Ishikawa (cell line): Measurements from ENCODE around the gene THADA.

ENCODE experiments used
- CEBPB ChIP-seq: IDR thresholded peaks from 2 replicates; pipeline ENCODE4 v1.6.1; 2012
- CREB1 ChIP-seq: IDR thresholded peaks from 2 replicates; pipeline ENCODE4 v1.6.1; 2012; ENCODE audit warnings: low read depth
- EGR1 ChIP-seq: IDR thresholded peaks from 2 replicates; pipeline ENCODE4 v1.6.1; 2012
- EP300 ChIP-seq: IDR thresholded peaks from 2 replicates; pipeline ENCODE4 v1.6.1; 2012; ENCODE audit warnings: borderline replicate concordance
- FOXM1 ChIP-seq: IDR thresholded peaks from 2 replicates; pipeline ENCODE4 v1.6.1; 2012; ENCODE audit warnings: low read depth, borderline replicate concordance
- NFIC ChIP-seq: IDR thresholded peaks from 2 replicates; pipeline ENCODE4 v1.6.1; 2012
- RAD21 ChIP-seq: IDR thresholded peaks from 2 replicates; pipeline ENCODE4 v1.6.1; 2012; ENCODE audit warnings: low read depth
- TAF1 ChIP-seq: IDR thresholded peaks from 2 replicates; pipeline ENCODE4 v1.6.1; 2012; ENCODE audit warnings: low read depth, mild to moderate bottlenecking
- TCF12 ChIP-seq: IDR thresholded peaks from 2 replicates; pipeline ENCODE4 v1.6.1; 2012; ENCODE audit warnings: low read depth
- TEAD4 ChIP-seq: IDR thresholded peaks from 2 replicates; pipeline ENCODE4 v1.6.1; 2012
- YY1 ChIP-seq: IDR thresholded peaks from 2 replicates; pipeline ENCODE4 v1.6.1; 2012; ENCODE audit warnings: low read depth
- ZBTB7A ChIP-seq: IDR thresholded peaks from 2 replicates; pipeline ENCODE4 v1.6.1; 2012; ENCODE audit warnings: low read depth
- TF ChIP-seq, protein P1 (sequence below): IDR thresholded peaks from 2 replicates; pipeline ENCODE4 v1.6.1; 2012; ENCODE audit warnings: low read depth, mild to moderate bottlenecking
- TF ChIP-seq, protein P2 (sequence below): IDR thresholded peaks from 2 replicates; pipeline ENCODE4 v1.6.1; 2012
- TF ChIP-seq, protein P3 (sequence below): IDR thresholded peaks from 2 replicates; pipeline ENCODE4 v1.6.1; 2012

THADA gene

DNA sequence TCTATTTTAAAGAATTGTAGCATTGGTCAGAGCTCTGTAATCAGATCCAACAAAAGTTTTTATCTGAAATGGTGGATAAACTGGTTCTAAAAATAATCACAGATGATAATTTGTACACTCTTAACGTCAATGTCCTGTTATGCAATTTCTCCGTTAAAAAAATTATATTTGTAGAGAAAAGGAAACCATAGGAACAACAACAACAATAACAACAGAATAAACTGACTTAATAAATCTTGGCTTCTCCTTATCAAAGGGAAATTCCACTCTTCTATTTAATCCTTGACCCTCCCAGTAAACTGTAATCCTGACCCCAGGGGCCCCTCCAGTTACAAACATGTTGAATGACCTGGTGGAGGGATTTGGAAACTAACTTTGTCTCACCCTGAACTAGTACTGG, 290.8 kb downstream of the THADA start:
- TF ChIP-seq RAD21 (no peak), CREB1 (no peak), NFIC (no peak), TAF1 (no peak), YY1 (no peak), EP300 (no peak), CEBPB (no peak)
- TF ChIP-seq, protein P1, sequence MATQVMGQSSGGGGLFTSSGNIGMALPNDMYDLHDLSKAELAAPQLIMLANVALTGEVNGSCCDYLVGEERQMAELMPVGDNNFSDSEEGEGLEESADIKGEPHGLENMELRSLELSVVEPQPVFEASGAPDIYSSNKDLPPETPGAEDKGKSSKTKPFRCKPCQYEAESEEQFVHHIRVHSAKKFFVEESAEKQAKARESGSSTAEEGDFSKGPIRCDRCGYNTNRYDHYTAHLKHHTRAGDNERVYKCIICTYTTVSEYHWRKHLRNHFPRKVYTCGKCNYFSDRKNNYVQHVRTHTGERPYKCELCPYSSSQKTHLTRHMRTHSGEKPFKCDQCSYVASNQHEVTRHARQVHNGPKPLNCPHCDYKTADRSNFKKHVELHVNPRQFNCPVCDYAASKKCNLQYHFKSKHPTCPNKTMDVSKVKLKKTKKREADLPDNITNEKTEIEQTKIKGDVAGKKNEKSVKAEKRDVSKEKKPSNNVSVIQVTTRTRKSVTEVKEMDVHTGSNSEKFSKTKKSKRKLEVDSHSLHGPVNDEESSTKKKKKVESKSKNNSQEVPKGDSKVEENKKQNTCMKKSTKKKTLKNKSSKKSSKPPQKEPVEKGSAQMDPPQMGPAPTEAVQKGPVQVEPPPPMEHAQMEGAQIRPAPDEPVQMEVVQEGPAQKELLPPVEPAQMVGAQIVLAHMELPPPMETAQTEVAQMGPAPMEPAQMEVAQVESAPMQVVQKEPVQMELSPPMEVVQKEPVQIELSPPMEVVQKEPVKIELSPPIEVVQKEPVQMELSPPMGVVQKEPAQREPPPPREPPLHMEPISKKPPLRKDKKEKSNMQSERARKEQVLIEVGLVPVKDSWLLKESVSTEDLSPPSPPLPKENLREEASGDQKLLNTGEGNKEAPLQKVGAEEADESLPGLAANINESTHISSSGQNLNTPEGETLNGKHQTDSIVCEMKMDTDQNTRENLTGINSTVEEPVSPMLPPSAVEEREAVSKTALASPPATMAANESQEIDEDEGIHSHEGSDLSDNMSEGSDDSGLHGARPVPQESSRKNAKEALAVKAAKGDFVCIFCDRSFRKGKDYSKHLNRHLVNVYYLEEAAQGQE, result no peak
- TF ChIP-seq, protein P2, sequence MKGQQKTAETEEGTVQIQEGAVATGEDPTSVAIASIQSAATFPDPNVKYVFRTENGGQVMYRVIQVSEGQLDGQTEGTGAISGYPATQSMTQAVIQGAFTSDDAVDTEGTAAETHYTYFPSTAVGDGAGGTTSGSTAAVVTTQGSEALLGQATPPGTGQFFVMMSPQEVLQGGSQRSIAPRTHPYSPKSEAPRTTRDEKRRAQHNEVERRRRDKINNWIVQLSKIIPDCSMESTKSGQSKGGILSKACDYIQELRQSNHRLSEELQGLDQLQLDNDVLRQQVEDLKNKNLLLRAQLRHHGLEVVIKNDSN, result no peak

DNA sequence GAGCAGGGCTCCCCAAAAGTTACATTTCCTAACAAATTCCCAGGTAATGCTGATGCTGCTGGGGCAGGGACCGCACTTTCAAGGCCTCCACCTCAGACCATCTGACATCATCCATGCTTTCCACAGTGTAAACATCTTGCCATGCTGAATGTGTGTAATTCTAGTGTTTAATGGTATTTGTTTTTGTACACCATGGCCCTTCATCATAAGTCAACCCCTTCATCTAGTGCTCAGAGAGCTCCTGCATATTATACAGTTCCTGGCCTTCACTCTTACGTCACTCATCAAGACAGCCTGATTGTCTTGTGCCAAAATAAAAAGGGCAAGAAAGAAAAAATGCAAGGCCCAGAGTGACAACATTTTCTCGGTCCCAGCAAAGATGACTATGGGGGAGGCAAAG, 291.9 kb downstream of the THADA start:
- no peak for TF ChIP-seq NFIC
- TF ChIP-seq FOXM1, result no peak
- TF ChIP-seq, protein P2, result no peak
- TF ChIP-seq TEAD4, result no peak
- TF ChIP-seq TCF12, result no peak
- no peak for TF ChIP-seq ZBTB7A
- TF ChIP-seq, protein P1, result no peak
- TF ChIP-seq YY1, result no peak
- TF ChIP-seq RAD21, result no peak
- TF ChIP-seq CREB1, result no peak
- TF ChIP-seq, protein P3, sequence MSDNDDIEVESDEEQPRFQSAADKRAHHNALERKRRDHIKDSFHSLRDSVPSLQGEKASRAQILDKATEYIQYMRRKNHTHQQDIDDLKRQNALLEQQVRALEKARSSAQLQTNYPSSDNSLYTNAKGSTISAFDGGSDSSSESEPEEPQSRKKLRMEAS, result no peak
- TF ChIP-seq CEBPB, result no peak
- TF ChIP-seq TAF1, result no peak
- TF ChIP-seq EGR1, result no peak
- no peak for TF ChIP-seq EP300

DNA sequence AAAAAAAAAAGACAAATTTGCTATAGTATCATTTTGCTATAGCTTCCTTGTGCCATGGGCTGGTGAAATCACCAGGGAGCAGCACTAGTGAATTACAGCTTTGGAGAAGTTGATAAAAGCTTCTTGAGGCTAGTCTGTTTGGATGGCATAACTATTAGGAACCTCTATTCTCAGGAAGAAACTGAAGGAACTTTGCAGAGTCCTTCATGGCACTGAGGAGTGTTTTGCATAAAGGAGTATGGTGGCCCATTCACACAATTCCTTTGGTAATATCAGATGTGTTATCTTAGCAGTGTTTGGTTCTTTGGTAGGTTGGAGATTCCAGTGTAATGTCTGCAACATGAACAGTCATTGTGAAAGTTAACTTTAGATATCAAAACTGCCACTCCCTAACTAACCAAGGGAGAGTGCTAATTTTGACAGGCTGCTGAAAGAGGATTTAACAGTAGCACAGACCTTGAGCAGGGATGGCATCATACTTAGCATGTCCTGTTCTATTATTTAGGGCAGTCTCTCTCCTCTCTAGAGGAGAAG, 292.8 kb downstream of the THADA start:
- no peak for TF ChIP-seq CEBPB
- no peak for TF ChIP-seq EGR1
- TF ChIP-seq RAD21, result no peak
- TF ChIP-seq TAF1, result no peak
- no peak for TF ChIP-seq YY1
- no peak for TF ChIP-seq ZBTB7A
- no peak for TF ChIP-seq NFIC

DNA sequence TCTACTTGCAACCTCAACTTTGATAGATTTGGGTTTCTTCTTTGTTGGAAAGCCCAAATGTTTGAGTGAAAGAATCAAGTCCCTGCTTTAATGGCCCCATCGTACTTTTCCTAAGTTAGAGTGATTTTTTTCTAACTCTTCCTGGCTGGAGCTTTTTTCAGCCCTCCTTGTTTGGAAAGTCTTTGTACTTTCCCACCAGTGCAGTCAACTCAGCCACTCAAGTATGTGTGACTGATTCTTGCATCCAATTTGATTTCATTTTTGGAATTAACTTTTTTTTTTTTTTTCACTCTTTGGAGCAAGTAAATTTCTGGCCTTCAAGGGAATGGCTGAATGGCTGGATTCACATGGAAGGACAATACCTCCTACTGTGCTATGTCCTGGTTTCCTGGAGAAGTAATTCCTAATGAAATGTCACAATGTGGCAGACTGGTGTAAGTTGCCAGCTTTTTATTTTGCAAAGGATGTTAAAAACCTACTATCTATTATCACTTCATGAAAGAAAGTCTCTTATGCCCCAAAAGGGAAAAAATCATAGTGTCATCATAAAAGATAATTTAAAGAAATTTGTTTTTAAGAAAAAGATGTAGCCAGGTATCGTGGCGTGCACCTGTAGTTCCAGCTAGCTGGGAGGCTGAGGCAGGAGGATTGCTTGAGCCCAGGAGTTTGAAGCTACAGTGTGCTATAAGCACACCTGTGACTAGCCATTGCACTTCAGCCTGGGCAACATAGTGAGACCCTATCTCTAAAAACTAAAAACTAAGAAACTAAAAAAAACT, 293.5 kb downstream of the THADA start:
- TF ChIP-seq EP300, result no peak
- no peak for TF ChIP-seq EGR1
- TF ChIP-seq, protein P3, result no peak
- no peak for TF ChIP-seq CEBPB
- no peak for TF ChIP-seq YY1
- TF ChIP-seq ZBTB7A, result no peak
- TF ChIP-seq TEAD4, result no peak
- TF ChIP-seq RAD21, result no peak
- no peak for TF ChIP-seq CREB1
- no peak for TF ChIP-seq NFIC
- TF ChIP-seq TCF12, result no peak

DNA sequence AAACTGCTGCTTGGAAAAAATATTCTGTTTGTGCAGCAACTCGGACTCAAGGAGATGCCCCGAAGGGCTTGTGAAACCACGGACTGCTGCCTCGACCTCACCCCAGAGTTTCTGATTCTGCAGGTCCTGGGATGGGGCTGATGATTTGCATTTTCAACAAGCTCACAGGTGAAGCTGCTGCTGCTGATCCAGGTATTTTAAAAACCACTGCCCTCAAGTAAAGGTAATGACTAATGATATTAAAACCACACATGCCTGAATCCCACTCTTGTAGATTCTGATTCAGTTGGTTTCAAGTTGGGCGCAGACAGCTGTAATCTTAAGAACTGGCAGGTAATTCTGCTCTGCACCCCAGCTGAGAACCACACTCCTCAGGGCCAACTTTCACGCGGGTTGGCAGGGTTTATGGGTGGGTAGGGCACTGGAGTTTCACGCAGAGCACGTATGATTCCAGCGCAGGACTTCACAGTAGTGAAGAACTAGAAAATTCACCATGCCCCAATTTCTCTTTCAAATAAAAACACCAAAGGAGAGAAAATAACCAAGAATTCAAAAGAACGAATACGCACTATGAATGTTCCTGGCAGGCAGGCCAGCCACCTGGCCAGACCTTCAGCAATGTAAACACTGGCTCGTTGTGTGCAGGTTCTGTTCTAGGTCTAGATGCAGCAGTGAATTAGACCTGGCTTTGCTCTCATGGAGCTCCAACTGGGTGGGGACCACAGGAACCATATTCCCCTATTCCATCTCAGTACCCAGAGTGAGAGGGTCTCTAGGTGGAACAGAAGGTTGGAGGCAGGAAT, 294.9 kb downstream of the THADA start:
- TF ChIP-seq, protein P3, result no peak
- no peak for TF ChIP-seq TAF1
- TF ChIP-seq, protein P1, result no peak
- no peak for TF ChIP-seq YY1
- TF ChIP-seq FOXM1, result no peak
- TF ChIP-seq TEAD4, result no peak
- no peak for TF ChIP-seq TCF12
- TF ChIP-seq CREB1, result no peak
- TF ChIP-seq, protein P2, result no peak
- no peak for TF ChIP-seq RAD21
- no peak for TF ChIP-seq NFIC
- no peak for TF ChIP-seq ZBTB7A
- no peak for TF ChIP-seq EP300
- no peak for TF ChIP-seq EGR1
- TF ChIP-seq CEBPB, result no peak
